ENCODE data around the gene LDB2.

The LDB2 gene

GRCh38 chr4:16758255-16758654 lies 140.2 kb downstream of the LDB2 start:
- Histone ChIP-seq H3K79me2 (ENCODE audit: control insufficient read depth, low read length) (no peaks in the 10 kb centered on the region), H3K27ac (ENCODE audit: low read depth, low read length) (no peak overlapping the region), H3F3A (ENCODE audit: control insufficient read depth, insufficient read depth) (no peaks in the 10 kb centered on the region), H3K27me3 (ENCODE audit: control insufficient read depth, low read length) (no peaks in the 10 kb centered on the region), H4K20me1 (ENCODE audit: control insufficient read depth, insufficient read depth, low read depth, low read length) (no peaks in the 10 kb centered on the region), H3K4me1 (ENCODE audit: control insufficient read depth, low read length) (no peaks in the 10 kb centered on the region), H3K4me2 (ENCODE audit: low read length) (no peak overlapping the region), H3K9me3 (ENCODE audit: control insufficient read depth, insufficient read depth, low read length) (no peaks in the 10 kb centered on the region), H3K4me3 (ENCODE audit: low read length) (no peak overlapping the region), H3K36me3 (ENCODE audit: control insufficient read depth, low read length) (no peaks in the 10 kb centered on the region), H3K9me2 (replicated peaks; ENCODE audit: control insufficient read depth, low read length) (no peaks in the 10 kb centered on the region)
- TF ChIP-seq EZH2phosphoT487 (IDR thresholded peaks at IDR 0.05; ENCODE audit: borderline replicate concordance, low read length) (no peak), CTCF (IDR thresholded peaks at IDR 0.05; ENCODE audit: low read depth, low read length, poor library complexity, severe bottlenecking) (no peak)

- H3K9me3 ChIP-seq (ENCODE audit: control insufficient read depth, insufficient read depth, low read length) = no peaks in the 10 kb centered on the region
- H3K4me2 ChIP-seq (ENCODE audit: low read length) = no peak overlapping the region
- no peaks in the 10 kb centered on the region for H3K9me2 ChIP-seq (replicated peaks; ENCODE audit: control insufficient read depth, low read length)
- no peaks in the 10 kb centered on the region for H3K36me3 ChIP-seq (ENCODE audit: control insufficient read depth, low read length)
- TF ChIP-seq EZH2phosphoT487 (IDR thresholded peaks at IDR 0.05; ENCODE audit: borderline replicate concordance, low read length) (no peak), CTCF (IDR thresholded peaks at IDR 0.05; ENCODE audit: low read depth, low read length, poor library complexity, severe bottlenecking) (no peak)
- H3K27ac ChIP-seq (ENCODE audit: low read depth, low read length) = no peak overlapping the region
- no peak overlapping the region for H3K4me3 ChIP-seq (ENCODE audit: low read length)
- no peaks in the 10 kb centered on the region for H3F3A ChIP-seq (ENCODE audit: control insufficient read depth, insufficient read depth)
- no peaks in the 10 kb centered on the region for H4K20me1 ChIP-seq (ENCODE audit: control insufficient read depth, insufficient read depth, low read depth, low read length)
- no peaks in the 10 kb centered on the region for H3K27me3 ChIP-seq (ENCODE audit: control insufficient read depth, low read length)
- no peaks in the 10 kb centered on the region for H3K79me2 ChIP-seq (ENCODE audit: control insufficient read depth, low read length)
- H3K4me1 ChIP-seq (ENCODE audit: control insufficient read depth, low read length) = no peaks in the 10 kb centered on the region
These were observed 141.3 kb downstream of the LDB2 start for GRCh38 chr4:16757080-16757521.

- Histone ChIP-seq H3K27ac (ENCODE audit: low read depth, low read length) (no peak overlapping the region), H3K27me3 (ENCODE audit: control insufficient read depth, low read length) (no peaks in the 10 kb centered on the region), H3K4me2 (ENCODE audit: low read length) (no peak overlapping the region), H3K36me3 (ENCODE audit: control insufficient read depth, low read length) (no peaks in the 10 kb centered on the region), H3K4me1 (ENCODE audit: control insufficient read depth, low read length) (no peaks in the 10 kb centered on the region), H3F3A (ENCODE audit: control insufficient read depth, insufficient read depth) (no peaks in the 10 kb centered on the region), H3K79me2 (ENCODE audit: control insufficient read depth, low read length) (no peaks in the 10 kb centered on the region), H3K4me3 (ENCODE audit: low read length) (no peak overlapping the region), H3K9me3 (ENCODE audit: control insufficient read depth, insufficient read depth, low read length) (no peaks in the 10 kb centered on the region), H3K9me2 (replicated peaks; ENCODE audit: control insufficient read depth, low read length) (no peaks in the 10 kb centered on the region), H4K20me1 (ENCODE audit: control insufficient read depth, insufficient read depth, low read depth, low read length) (no peaks in the 10 kb centered on the region)
- no peak for TF ChIP-seq CTCF (IDR thresholded peaks at IDR 0.05; ENCODE audit: low read depth, low read length, poor library complexity, severe bottlenecking)
- no peak for TF ChIP-seq EZH2phosphoT487 (IDR thresholded peaks at IDR 0.05; ENCODE audit: borderline replicate concordance, low read length)
These were observed 144.3 kb downstream of the LDB2 start for GRCh38 chr4:16754104-16754503.

GRCh38 chr4:16752150-16752549 lies 146.3 kb downstream of the LDB2 start:
- TF ChIP-seq CTCF (IDR thresholded peaks at IDR 0.05; ENCODE audit: low read depth, low read length, poor library complexity, severe bottlenecking) = no peak
- TF ChIP-seq EZH2phosphoT487 (IDR thresholded peaks at IDR 0.05; ENCODE audit: borderline replicate concordance, low read length) = no peak
- H3K36me3 ChIP-seq (ENCODE audit: control insufficient read depth, low read length) = no peaks in the 10 kb centered on the region
- H3K4me1 ChIP-seq (ENCODE audit: control insufficient read depth, low read length) = no peaks in the 10 kb centered on the region
- H4K20me1 ChIP-seq (ENCODE audit: control insufficient read depth, insufficient read depth, low read depth, low read length) = no peaks in the 10 kb centered on the region
- H3K79me2 ChIP-seq (ENCODE audit: control insufficient read depth, low read length) = no peaks in the 10 kb centered on the region
- no peak overlapping the region for H3K4me3 ChIP-seq (ENCODE audit: low read length)
- no peaks in the 10 kb centered on the region for H3K9me2 ChIP-seq (replicated peaks; ENCODE audit: control insufficient read depth, low read length)
- H3K4me2 ChIP-seq (ENCODE audit: low read length) = no peak overlapping the region
- no peak overlapping the region for H3K27ac ChIP-seq (ENCODE audit: low read depth, low read length)
- no peaks in the 10 kb centered on the region for H3K9me3 ChIP-seq (ENCODE audit: control insufficient read depth, insufficient read depth, low read length)
- H3F3A ChIP-seq (ENCODE audit: control insufficient read depth, insufficient read depth) = no peaks in the 10 kb centered on the region
- H3K27me3 ChIP-seq (ENCODE audit: control insufficient read depth, low read length) = no peaks in the 10 kb centered on the region
